B cell (primary cell): ENCODE results near the gene TYW5. TPM values are rescaled to one million over a fixed set of nuclear protein-coding genes. Genes with fewer than 3 reads are reported as not detected.
A peak's percentile ranks its signal among the peaks of the same experiment; 100 is the strongest.

Experiments used
- ATAC-seq: fragments of 200-7000 bp; cut with Tn5 transposase; one replicate; pipeline ENCODE4 v1.10.0; 2021; ENCODE audit warnings: low read depth, mild to moderate bottlenecking, moderate number of reproducible peaks, moderate library complexity
- CTCF ChIA-PET: fragments of 350-600 bp; sonication (Branson Sonifier 250); formaldehyde crosslinking; loops from one replicate; lab custom pipeline; 2021; ENCODE audit warnings: antibody characterized with exemption, inconsistent platforms; lab: Charles Lee
- POLR2A ChIA-PET: fragments of 350-600 bp; sonication (Branson Sonifier 250); formaldehyde crosslinking; loops from one replicate; lab custom pipeline; 2021; ENCODE audit warnings: antibody characterized with exemption; lab: Charles Lee
- DNase-seq: peaks from one replicate; pipeline ENCODE4 v3.0.0; 2013
- H2AFZ ChIP-seq: 2 replicates; pipeline ENCODE4 v1.6.1; 2012; ENCODE audit warnings: mild to moderate bottlenecking, low read depth, low read length; ENCODE audit not compliant: insufficient read depth, poor library complexity, severe bottlenecking
- H3K27ac ChIP-seq, 2 donors: 1 replicate in 1 of 2; 2 replicates in 1 of 2; pipeline ENCODE4 v1.5.1; 2012 to 2013; ENCODE audit warnings: low read length in 2 of 2, mild to moderate bottlenecking in 2 of 2, moderate library complexity in 1 of 2
- H3K27me3 ChIP-seq, 4 experiments: fragments of 200-600 bp in 1 of 4; sonication (generic) in 1 of 4; replicated peaks in 1 of 4; 1 replicate in 2 of 4; 2 replicates in 2 of 4; pipeline versions ENCODE4 v1.6.1 to v1.7.0; 2013 to 2016; ENCODE audit warnings: low read length in 3 of 4, mild to moderate bottlenecking in 2 of 4, mixed read lengths in 1 of 4, moderate library complexity in 1 of 4; ENCODE audit not compliant: insufficient read depth in 4 of 4, control insufficient read depth in 3 of 4; ENCODE audit errors: control extremely low read depth in 1 of 4
- H3K36me3 ChIP-seq, 2 experiments: replicated peaks in 1 of 2; 1 replicate in 1 of 2; 2 replicates in 1 of 2; pipeline versions ENCODE4 v1.6.1 to v1.7.1; 2013; ENCODE audit warnings: low read length in 1 of 2; ENCODE audit not compliant: insufficient read depth in 2 of 2, control insufficient read depth in 1 of 2; ENCODE audit errors: control extremely low read depth in 1 of 2, extremely low read depth in 1 of 2
- H3K4me1 ChIP-seq, 2 donors: fragments of 200-600 bp in 1 of 2; sonication (generic) in 1 of 2; 1 replicate in 1 of 2; 2 replicates in 1 of 2; pipeline versions ENCODE4 v1.5.1 to v1.6.1; 2013 to 2017; ENCODE audit warnings: low read length in 2 of 2; ENCODE audit not compliant: control insufficient read depth in 2 of 2, insufficient read depth in 2 of 2
- H3K4me2 ChIP-seq: replicated peaks from 2 replicates; pipeline ENCODE3; 2012; ENCODE audit warnings: mild to moderate bottlenecking, low read depth, low read length; ENCODE audit not compliant: poor library complexity, severe bottlenecking
- H3K4me3 ChIP-seq, 5 experiments: fragments of 200-600 bp in 1 of 5; sonication (generic) in 1 of 5; 1 replicate in 3 of 5; 2 replicates in 2 of 5; pipeline versions ENCODE4 v1.5.1 to v1.7.0; 2011 to 2016; ENCODE audit warnings: low read length in 4 of 5, mild to moderate bottlenecking in 4 of 5, low read depth in 2 of 5, control low read depth in 1 of 5, moderate library complexity in 1 of 5; ENCODE audit not compliant: insufficient read depth in 1 of 5; ENCODE audit errors: control extremely low read depth in 1 of 5, extremely low read depth in 1 of 5
- H3K79me2 ChIP-seq: fragments of 200-600 bp; sonication (generic); one replicate; pipeline ENCODE4 v1.6.0; 2016; ENCODE audit warnings: low read length; ENCODE audit not compliant: control insufficient read depth, insufficient read depth
- H3K9ac ChIP-seq: fragments of 200-600 bp; sonication (generic); 2 replicates; pipeline ENCODE4 v1.6.1; 2017; ENCODE audit warnings: mild to moderate bottlenecking, low read length, moderate library complexity
- H3K9me3 ChIP-seq, 3 donors: one replicate each; pipeline versions ENCODE4 v1.6.1 to v1.7.1; 2013; ENCODE audit warnings: low read length in 2 of 3; ENCODE audit not compliant: control insufficient read depth in 2 of 3, insufficient read depth in 1 of 3; ENCODE audit errors: control extremely low read depth in 1 of 3
- H4K20me1 ChIP-seq: 2 replicates; pipeline ENCODE4 v1.6.0; 2012; ENCODE audit warnings: mild to moderate bottlenecking, low read length; ENCODE audit not compliant: insufficient read depth, control insufficient read depth, poor library complexity, severe bottlenecking
- H3K27ac Mint-ChIP-seq: one replicate; pipeline ENCODE4 v1.8.0; 2021; ENCODE audit warnings: mixed read lengths
- H3K27me3 Mint-ChIP-seq: one replicate; pipeline ENCODE4 v1.8.0; 2021; ENCODE audit warnings: mixed read lengths
- H3K4me1 Mint-ChIP-seq: one replicate; pipeline ENCODE4 v1.8.0; 2021; ENCODE audit warnings: mixed read lengths
- H3K4me3 Mint-ChIP-seq: one replicate; pipeline ENCODE4 v1.8.0; 2021; ENCODE audit warnings: mixed read lengths
- H3K9me3 Mint-ChIP-seq: one replicate; pipeline ENCODE4 v1.8.0; 2022; ENCODE audit warnings: mixed read lengths; ENCODE audit not compliant: insufficient read depth
- EZH2 ChIP-seq: IDR thresholded peaks from 2 replicates; pipeline ENCODE4 v1.6.1; 2012; ENCODE audit warnings: borderline replicate concordance, low read depth, mild to moderate bottlenecking, moderate library complexity, low read length; ENCODE audit not compliant: insufficient read depth, poor library complexity, severe bottlenecking
- WGBS: methylation state at CpG from one replicate; pipeline ENCODE4 v1.1.5; 2013; ENCODE audit warnings: missing lambda C conversion rate; ENCODE audit not compliant: insufficient coverage; 5-methylcytosine and 5-hydroxymethylcytosine counted together
- intact Hi-C: fragments of 100-400 bp; cut with micrococcal nuclease; formaldehyde crosslinking; loops from one replicate; pipeline ENCODE4 v1.10.0; 2022
- polyA minus RNA-seq: library from RNA; depleted of rRNA, polyadenylated mRNA; stranded (reverse); fragments of >200 nt; gene quantifications from 2 replicates; pipeline ENCODE4 v1.2.3, GENCODE V29; 2012
- polyA plus RNA-seq: library from polyadenylated mRNA; depleted of rRNA; stranded (reverse); fragments of >200 nt; gene quantifications from 2 replicates; pipeline ENCODE4 v1.2.3, GENCODE V29; 2012
- total RNA-seq, 2 donors: library from RNA; stranded (reverse); fragments of 120-200 nt in 1 of 2; gene quantifications; 1 replicate in 1 of 2; 2 replicates in 1 of 2; pipeline versions ENCODE4 v1.2.3 to v1.2.4, GENCODE V29; 2013 to 2022
- TF ChIP-seq, protein P1 (sequence below): fragments of 200-600 bp; IDR thresholded peaks from one replicate; pipeline ENCODE4 v1.8.0; 2022; ENCODE audit warnings: antibody characterized with exemption, mild to moderate bottlenecking

The TYW5 gene, protein sequence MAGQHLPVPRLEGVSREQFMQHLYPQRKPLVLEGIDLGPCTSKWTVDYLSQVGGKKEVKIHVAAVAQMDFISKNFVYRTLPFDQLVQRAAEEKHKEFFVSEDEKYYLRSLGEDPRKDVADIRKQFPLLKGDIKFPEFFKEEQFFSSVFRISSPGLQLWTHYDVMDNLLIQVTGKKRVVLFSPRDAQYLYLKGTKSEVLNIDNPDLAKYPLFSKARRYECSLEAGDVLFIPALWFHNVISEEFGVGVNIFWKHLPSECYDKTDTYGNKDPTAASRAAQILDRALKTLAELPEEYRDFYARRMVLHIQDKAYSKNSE
- total RNA-seq (15.0 and 15.4 TPM in 2 replicates), polyA plus RNA-seq (4.5 and 6.5 TPM in 2 replicates), polyA minus RNA-seq (3.2 and 4.4 TPM in 2 replicates)
- total RNA-seq (2013) = 10.5 TPM

DNA sequence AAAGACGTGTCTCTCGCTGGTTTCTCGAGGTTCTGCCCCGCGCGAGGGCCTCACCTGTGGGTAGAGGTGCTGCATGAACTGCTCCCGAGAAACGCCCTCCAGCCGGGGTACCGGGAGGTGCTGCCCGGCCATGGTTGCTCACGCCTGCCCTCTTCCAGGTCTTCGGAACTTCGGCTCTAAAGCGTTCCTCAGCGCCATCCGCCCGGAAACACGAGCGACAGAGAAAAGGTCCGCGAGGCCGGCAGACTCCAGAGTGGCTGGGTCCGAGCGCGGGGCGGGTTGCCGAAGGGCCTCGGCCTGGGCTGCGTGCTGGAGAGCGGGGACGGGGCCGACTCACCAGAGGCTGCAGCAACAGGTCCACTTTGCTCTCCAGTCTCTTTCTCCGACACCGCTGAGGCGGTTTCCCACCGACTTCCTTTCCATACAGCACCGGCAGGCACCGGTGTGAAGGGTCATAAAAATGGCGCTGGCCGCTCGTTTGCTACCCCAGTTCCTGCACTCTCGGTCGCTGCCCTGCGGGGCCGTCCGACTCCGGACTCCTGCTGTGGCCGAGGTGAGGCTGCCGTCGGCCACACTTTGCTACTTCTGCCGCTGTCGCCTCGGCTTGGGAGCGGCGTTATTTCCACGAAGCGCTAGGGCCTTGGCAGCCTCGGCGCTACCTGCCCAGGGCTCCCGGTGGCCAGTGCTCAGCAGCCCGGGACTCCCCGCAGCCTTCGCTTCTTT is at the start of gene TYW5, which contains the start of gene MAIP1:
Gene TYW5 (minus strand): TSS at position 153 of the 723 bp plus-strand sequence. CDS start 21 bp downstream, at position 132.
Gene MAIP1 (plus strand): TSS at position 244 of the 723 bp plus-strand sequence. CDS start 217 bp downstream, at position 461.
- peak within 1 kb of the TSS; percentile 70 to 97 (median 75) for H3K4me3 ChIP-seq
- WGBS = under 1% methylated on average over 64 of the region's 64 CpGs
- peaks cover 54% of the 10 kb centered on the region for H3K79me2 ChIP-seq
- peak; percentile 88 for DNase-seq
- TF ChIP-seq, protein P1, sequence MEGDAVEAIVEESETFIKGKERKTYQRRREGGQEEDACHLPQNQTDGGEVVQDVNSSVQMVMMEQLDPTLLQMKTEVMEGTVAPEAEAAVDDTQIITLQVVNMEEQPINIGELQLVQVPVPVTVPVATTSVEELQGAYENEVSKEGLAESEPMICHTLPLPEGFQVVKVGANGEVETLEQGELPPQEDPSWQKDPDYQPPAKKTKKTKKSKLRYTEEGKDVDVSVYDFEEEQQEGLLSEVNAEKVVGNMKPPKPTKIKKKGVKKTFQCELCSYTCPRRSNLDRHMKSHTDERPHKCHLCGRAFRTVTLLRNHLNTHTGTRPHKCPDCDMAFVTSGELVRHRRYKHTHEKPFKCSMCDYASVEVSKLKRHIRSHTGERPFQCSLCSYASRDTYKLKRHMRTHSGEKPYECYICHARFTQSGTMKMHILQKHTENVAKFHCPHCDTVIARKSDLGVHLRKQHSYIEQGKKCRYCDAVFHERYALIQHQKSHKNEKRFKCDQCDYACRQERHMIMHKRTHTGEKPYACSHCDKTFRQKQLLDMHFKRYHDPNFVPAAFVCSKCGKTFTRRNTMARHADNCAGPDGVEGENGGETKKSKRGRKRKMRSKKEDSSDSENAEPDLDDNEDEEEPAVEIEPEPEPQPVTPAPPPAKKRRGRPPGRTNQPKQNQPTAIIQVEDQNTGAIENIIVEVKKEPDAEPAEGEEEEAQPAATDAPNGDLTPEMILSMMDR = no peak
- no peak for TF ChIP-seq EZH2
- H3K27me3 ChIP-seq = no peaks in the 10 kb centered on the region
- H4K20me1 ChIP-seq = peaks cover 4% of the 10 kb centered on the region
- peak; percentile 87 for ATAC-seq
- peak within 1 kb of the TSS; percentile 59 to 85 for H3K27ac ChIP-seq
- Mint-ChIP-seq H3K4me3 (peak within 1 kb of the TSS; percentile 98), H3K4me1 (peaks cover 53% of the 10 kb centered on the region), H3K27me3 (no peaks in the 10 kb centered on the region), H3K27ac (peak within 1 kb of the TSS; percentile 93), H3K9me3 (no peaks in the 10 kb centered on the region)
- H3K9ac ChIP-seq = peak within 1 kb of the TSS; percentile 88
- CTCF ChIA-PET = no interaction called here
- peaks cover 24 to 27% of the 10 kb centered on the region in 2 donors for H3K4me1 ChIP-seq
- peak within 1 kb of the TSS; percentile 80 for H3K4me2 ChIP-seq
- POLR2A ChIA-PET = no interaction called here
- intact Hi-C loops = loop anchor here (1.0 to 5.0 kb wide), 4 partner anchors 44 to 1497 kb away; partner anchors contain the start of genes C2orf69, NIF3L1, PPIL3 and SGO2
- no peaks in the 10 kb centered on the region for H3K9me3 ChIP-seq
- H2AFZ ChIP-seq = peak within 1 kb of the TSS; percentile 99
- H3K36me3 ChIP-seq = peaks cover under 1 to 17% of the 10 kb centered on the region in 2 experiments
